SK-MEL-5 (cell line): ENCODE measurements around the gene BEX4. TPM values are rescaled to one million over a fixed set of nuclear protein-coding genes. Genes with fewer than 3 reads are reported as not detected.
A peak's percentile ranks its signal among the peaks of the same experiment; 100 is the strongest.
"Not testable (repeated sequence)": the region's sequence is repeated elsewhere in the genome, so short reads cannot be mapped to it uniquely, and the experiment has no call there.

Experiments
- DNase-seq: peaks from one replicate; pipeline ENCODE4 v3.0.0-alpha.2; 2016; ENCODE audit warnings: low read depth, low spot score
- in situ Hi-C: cut with HindIII; loops from 2 replicates; pipeline ENCODE4 v1.10.0; 2016; ENCODE audit warnings: low sequenced_read_pairs, high pct_unique_total_duplicates, low pct_unique_long_range_greater_than_20kb
- polyA plus RNA-seq, 2 experiments: library from polyadenylated mRNA; depleted of rRNA; stranded (reverse); fragments of >200 nt; gene quantifications; 2 replicates each; pipeline ENCODE4 v1.2.3, GENCODE V29; 2015
- total RNA-seq: library from RNA; depleted of rRNA; stranded (reverse); fragments of >200 nt; shearing (Covaris generic); gene quantifications from 2 replicates; pipeline ENCODE4 v1.2.3, GENCODE V29; 2014; rRNA removed

Gene BEX4
- 104 and 110 TPM in 2 replicates for total RNA-seq
- polyA plus RNA-seq (2015; cell fraction: cytosol; rRNA removed), result 129 and 130 TPM in 2 replicates
- 82.6 and 83.8 TPM in 2 replicates for polyA plus RNA-seq (2015; cell fraction: nucleus; rRNA removed)

- in situ Hi-C loops, result no loop called here
- peak; percentile 86 for DNase-seq
Measured at GRCh38 chrX:103214870-103215424, at the start of gene BEX4. Gene BEX4 (plus strand): TSS chrX:103215108. CDS start chrX:103216154, 1,046 bp downstream.

- in situ Hi-C loops, result no loop called here
- no peak for DNase-seq
Measured at GRCh38 chrX:103170216-103170615, 44.7 kb upstream of the BEX4 start.

- in situ Hi-C loops, result no loop called here
- no peak for DNase-seq
Measured at GRCh38 chrX:103171353-103171752, 43.6 kb upstream of the BEX4 start.

- in situ Hi-C loops, DNase-seq: not testable (repeated sequence)
Measured at GRCh38 chrX:103175256-103175655, 39.7 kb upstream of the BEX4 start.

DNA sequence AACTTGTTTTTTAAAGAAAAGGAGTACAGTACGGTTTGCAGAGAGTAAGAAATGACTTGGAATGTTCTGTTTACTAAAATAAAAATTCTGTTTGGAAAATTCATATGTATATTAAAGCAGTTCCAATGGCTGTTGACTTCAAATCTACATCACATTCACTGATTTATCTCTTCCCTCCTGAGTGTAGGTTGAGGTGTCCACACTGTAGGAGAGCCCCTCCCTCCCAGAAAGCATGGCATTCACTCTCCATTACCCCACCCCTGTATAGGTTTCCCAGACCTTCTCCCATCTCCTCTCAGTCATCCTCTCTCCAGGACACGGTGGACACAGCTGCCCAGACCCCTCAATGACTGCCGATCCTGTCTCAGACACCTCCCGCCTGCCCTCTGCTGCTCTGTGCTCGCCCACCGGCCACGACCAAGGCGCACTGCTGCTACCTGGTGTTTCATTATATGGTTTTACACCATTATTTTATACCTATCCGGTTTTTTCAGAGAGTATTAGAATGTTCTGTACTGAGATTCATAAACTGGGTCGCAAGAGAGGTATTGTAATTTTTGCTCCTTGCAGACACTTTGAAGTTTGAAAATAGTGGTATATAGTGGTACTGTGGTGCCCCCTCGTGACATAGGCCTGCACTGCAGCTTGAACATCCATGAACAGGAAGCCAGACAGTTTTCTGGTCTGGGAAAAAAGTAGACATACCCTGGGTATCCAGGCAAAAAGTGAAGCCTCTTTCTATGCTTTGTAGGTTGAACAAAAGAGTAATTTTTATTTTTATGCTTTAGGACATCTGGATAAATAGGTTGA lies 38.8 kb upstream of the BEX4 start:
- peak; percentile 54 for DNase-seq
- in situ Hi-C loops, result no loop called here

DNA sequence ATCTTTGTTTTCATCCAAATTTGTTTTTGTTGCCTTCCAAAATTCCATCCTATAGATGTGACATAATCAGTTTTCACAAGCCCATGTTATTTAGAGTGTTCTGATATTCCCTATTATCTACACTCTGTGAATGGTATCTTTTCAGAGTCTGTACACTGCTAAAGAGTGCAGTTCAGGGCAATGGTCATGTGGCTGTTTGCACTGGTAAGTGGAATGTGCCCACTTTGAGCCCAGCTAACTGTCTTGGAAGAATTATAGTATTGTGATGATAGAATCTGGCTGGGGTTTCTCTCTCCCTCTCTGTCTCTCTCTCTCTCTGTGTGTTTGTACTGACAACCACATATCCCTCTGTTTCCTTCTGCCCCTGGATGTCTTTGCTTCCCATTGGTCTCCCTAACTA lies 37.4 kb upstream of the BEX4 start:
- peak; percentile 53 for DNase-seq
- in situ Hi-C loops, result no loop called here

DNA sequence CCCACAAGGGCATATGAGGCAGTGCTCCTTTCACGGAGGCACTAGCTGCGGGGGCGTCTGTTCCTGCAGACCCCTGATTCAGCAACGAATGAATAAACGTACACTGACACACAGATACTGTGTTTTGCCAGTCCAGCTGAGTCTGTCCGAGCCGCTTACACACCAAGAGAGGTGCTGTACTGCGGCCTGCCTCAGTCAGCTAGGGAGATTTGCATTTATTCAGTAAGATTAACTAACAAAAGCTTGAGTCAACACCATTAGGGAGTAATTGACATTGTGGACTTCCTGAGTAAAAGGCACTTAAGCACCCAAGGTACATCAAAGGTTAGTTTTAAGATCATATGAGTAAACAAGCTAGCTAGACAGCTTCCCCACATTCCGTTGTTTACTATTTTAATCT lies 31.0 kb upstream of the BEX4 start:
- in situ Hi-C loops, result no loop called here
- DNase-seq, result no peak

DNA sequence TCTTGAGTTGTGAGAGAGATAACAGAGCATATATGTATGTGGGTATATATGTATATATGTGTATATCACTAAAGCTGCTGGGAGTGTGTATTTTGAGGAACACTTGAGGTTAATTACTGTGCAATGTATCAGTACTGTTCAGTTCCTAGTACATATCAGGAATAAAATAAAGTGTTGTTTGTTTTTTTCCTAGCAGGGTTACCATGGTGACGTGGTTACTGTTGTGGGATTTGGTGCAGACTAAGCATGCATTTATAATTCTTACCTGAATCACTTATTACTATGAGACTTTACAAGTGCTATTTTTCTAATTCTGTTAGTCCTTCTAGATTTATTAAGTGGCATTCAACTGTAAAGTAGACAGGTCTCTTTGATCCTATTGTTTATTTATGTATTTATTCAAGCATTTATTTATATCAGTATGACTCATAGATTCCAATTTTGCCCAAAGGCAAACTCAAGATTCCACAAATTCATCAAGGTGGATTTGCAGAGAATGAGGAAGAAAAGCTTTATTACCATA lies 26.9 kb upstream of the BEX4 start:
- peak; percentile 11 for DNase-seq
- in situ Hi-C loops, result no loop called here

DNA sequence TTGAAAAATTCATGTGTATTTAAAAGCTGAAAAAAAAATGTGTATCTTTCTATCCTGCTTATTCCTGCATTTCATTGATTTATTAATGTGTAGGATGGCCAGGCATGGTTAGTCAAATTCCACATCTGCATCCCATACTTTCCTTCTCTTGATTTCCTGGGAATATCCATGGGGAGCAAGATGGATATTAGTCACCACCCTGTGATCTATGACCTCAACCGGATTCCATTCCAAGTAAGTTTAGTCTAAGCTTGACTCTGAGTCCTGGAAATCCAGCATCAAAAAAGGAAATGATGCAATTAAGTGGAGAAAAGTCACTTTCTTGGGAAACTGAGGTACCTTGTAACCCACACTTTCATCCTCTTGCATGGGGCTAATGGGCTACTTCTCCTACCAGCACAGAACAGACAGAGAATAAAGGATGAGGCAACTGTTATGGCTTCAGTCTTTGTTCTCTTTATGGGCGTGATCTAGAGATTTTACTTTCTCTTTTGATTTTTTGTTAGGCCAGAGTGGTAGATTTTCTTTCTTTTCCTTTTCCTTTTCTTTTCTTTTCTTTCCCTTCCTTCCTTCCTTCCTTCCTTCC lies 17.1 kb upstream of the BEX4 start:
- peak; percentile 67 for DNase-seq
- in situ Hi-C loops, result no loop called here

DNA sequence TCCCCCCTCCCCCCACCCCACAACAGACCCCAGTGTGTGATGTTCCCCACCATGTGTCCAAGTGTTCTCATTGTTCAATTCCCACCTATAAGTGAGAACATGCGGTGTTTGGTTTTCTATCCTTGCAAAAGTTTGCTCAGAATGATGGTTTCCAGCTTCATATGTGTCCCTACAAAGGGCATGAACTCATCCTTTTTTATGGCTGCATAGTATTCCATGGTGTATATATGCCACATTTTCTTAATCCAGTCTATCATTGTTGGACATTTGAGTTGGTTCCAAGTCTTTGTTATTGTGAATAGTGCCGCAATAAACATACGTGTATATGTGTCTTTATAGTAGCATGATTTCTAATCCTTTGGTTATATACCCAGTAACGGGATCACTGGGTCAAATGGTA lies 16.2 kb upstream of the BEX4 start:
- in situ Hi-C loops, result not testable (repeated sequence)

DNA sequence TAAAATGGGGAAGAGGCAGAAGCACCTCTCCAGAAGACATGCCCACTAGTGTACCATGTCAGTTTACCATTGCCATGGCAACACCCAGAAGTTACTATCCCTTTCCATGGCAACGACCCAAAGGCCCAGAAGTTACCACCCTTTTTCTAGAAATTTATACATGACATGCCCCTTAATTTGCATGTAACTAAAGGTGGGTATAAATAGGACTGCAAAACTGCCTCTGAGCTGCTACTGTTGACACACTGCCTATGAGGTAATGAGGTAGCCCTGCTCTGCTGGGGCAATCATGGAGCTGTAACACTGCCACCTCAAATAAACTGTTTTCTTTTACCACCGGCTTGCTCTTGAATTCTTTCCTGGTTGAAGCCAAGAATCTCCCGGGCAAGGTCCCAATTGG lies 13.9 kb upstream of the BEX4 start:
- DNase-seq, result no peak
- in situ Hi-C loops, result no loop called here

More for the DNA sequence above, 16.2 kb upstream of the BEX4 start:
- DNase-seq, result not testable (repeated sequence)

DNA sequence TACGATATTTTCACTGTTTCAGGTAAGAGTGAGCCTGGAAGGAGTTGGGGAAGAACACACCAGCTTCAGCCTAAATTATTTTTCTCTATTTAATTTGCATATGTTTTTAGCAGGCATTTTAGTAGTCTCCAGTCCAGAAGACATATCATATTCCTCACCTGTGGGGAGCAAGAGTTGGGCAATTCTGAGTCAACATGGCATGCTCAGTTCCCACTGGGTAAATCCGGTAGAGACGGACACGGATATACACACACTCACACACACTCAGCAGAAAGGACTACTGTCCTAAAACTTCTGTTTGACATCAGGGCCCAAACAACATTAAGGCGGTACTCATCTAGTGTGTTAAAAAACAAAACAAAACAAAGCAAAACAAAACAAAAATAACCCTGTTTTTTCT lies 4.9 kb upstream of the BEX4 start:
- in situ Hi-C loops, result no loop called here

DNA sequence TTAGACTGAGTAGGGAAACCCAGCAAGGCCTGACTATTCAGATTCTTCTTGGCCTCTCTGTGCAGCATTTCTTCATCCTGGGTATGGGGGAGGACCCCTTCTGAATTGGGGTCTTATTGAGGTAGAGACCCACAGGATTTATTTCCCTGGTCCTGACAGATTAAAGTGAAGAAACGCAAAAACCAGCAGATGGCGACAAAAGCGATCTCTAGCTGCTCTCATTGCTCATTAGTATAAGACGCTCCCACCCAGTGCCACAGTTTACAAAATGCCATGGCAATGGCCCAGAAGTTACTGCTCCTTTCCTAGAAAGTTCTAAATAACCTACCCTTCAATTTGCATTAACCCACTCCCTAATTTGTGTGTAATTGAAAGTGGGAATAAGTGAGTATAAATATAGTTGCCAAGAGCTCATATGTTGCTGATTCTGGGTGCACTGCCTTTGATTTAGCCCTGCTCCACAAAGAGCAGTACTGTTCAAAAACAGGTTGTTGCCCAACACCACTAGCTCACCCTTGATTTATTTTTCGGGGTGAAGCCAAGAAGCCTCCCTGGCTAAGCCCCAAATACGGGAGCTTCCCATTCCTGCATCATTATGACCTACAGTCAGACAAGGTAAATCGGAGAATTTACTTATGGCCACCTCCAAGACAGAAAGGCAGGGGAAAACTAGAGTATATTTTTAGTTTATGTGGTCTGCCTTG lies 3.7 kb upstream of the BEX4 start:
- in situ Hi-C loops, result no loop called here

More for the DNA sequence above, 4.9 kb upstream of the BEX4 start:
- no peak for DNase-seq

DNA sequence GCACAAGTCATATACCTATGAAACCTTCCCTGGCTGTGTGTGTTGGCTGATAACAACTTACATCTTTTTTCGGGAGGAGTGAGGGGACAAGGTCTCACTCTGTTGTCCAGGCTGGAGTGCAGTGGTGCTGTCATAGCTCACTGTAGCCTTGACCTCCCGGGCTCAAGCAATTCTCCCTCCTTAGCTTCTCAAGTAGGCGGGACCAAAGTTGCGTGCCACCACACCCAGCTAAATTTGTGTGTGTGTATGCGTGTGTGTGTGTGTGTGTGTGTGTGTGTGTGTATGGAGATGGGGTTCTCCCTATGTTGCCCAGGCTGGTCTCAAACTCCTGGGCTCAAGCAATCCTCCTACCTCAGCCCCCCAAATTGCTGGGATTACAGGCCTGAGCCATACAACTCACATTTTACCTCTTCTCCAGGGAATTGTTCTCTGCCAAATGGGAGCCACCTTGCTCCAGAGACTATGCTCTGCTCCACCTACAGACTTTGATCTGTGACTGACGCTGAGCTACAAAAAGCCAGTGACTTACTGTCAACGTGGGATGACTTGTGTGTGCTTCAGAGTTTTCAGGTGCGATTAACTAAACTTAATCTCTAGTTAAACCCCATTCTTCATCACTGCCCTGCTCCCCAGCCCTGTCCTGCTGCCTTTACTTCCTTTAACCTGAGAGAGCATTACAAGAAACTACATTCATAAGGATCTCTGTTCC lies 2.0 kb upstream of the BEX4 start:
- no peak for DNase-seq
- in situ Hi-C loops, result no loop called here

More for the DNA sequence above, 3.7 kb upstream of the BEX4 start:
- DNase-seq, result peak; percentile 66

GRCh38 chrX:103215425-103215991 lies 600 bp downstream of the BEX4 start:
- in situ Hi-C loops, result no loop called here

DNA sequence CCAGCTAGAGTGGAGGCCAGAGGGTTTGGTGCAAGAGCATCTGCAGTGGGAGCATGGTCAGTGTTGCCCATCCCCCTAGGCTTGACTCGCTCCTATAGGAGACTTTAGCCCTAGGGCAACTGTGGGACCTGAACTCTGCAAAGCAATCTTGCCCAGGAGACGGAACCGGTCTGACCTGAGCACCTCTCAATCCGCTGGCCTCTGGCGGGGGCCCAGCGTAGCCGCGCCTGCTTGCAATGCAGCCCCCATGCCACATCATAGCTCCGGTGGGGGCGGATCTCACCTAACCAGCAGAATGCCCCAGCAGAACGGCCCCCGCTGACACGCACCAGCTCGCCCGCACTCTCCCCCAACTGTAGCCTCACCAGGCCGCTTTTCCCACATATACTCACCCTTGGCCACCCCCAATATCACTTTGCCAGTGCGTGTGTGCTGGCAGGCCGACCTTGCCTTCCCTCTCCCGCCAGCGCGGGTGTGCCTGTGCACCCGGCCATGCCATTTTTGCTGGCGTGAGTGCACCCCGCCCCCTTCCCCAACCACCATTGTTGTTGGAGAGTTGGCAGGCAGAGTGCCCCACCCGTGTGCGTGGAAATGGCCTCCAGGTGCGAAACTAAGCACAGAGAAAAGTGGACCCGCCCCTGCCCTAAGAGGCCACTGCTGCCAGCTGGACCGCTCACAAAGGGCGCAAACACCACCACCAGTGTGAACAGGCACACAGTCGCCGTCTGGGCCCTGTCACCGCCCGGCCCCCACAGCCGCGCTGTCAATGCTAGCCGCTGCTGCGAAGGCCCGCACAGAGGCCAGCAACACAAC lies 5.8 kb downstream of the BEX4 start:
- DNase-seq, result no peak
- in situ Hi-C loops, result no loop called here

More at GRCh38 chrX:103215425-103215991, 600 bp downstream of the BEX4 start:
- peak; percentile 52 for DNase-seq
